SK-N-SH treated with all-trans-retinoic acid at 6 μM for 48 hours (cell line): ENCODE data around the gene SNAP91.
"Not testable (repeated sequence)": the region's sequence is repeated elsewhere in the genome, so short reads cannot be mapped to it uniquely, and the experiment has no call there.

Experiments used
- ATAC-seq: fragments of 200-7000 bp; cut with Tn5 transposase; 3 replicates; pipeline ENCODE4 v1.9.1; 2020; ENCODE audit warnings: mild to moderate bottlenecking, moderate library complexity
- ARNTL ChIP-seq: fragments of 450-650 bp; formaldehyde crosslinking; IDR thresholded peaks from 2 replicates; pipeline ENCODE4 v1.5.0; 2020; ENCODE audit warnings: low read depth, mild to moderate bottlenecking, moderate library complexity, borderline replicate concordance
- BACH2 ChIP-seq: fragments of 250-450 bp; sonication (Bioruptor Pico); IDR thresholded peaks from 2 replicates; pipeline ENCODE4 v1.9.0; 2021; ENCODE audit warnings: mild to moderate bottlenecking, borderline replicate concordance
- CREB5 ChIP-seq: fragments of 250-450 bp; sonication (Bioruptor Pico); IDR thresholded peaks from 2 replicates; pipeline ENCODE4 v1.5.1; 2020; ENCODE audit warnings: low read depth, mild to moderate bottlenecking, moderate library complexity
- CSRNP3 ChIP-seq: fragments of 250-450 bp; sonication (Bioruptor Pico); IDR thresholded peaks from 2 replicates; pipeline ENCODE4 v1.5.1; 2021; ENCODE audit warnings: mild to moderate bottlenecking, moderate library complexity
- ESRRG ChIP-seq: fragments of 250-450 bp; sonication (Bioruptor Pico); IDR thresholded peaks from 2 replicates; pipeline ENCODE4 v1.6.1; 2021; ENCODE audit warnings: mild to moderate bottlenecking
- GLIS3 ChIP-seq: fragments of 250-450 bp; sonication (Bioruptor Pico); IDR thresholded peaks from 2 replicates; pipeline ENCODE4 v1.5.0; 2020; ENCODE audit warnings: mild to moderate bottlenecking, moderate library complexity
- ISL1 ChIP-seq: fragments of 250-450 bp; sonication (Bioruptor Pico); IDR thresholded peaks from 2 replicates; pipeline ENCODE4 v2.1.2; 2022; ENCODE audit warnings: mild to moderate bottlenecking, moderate library complexity
- OSR1 ChIP-seq: fragments of 250-450 bp; sonication (Bioruptor Pico); IDR thresholded peaks from 2 replicates; pipeline ENCODE4 v1.8.0; 2022; ENCODE audit warnings: moderate library complexity, mild to moderate bottlenecking, inconsistent platforms
- PATZ1 ChIP-seq: fragments of 250-450 bp; sonication (Bioruptor Pico); IDR thresholded peaks from 2 replicates; pipeline ENCODE4 v1.8.0; 2020; ENCODE audit warnings: mild to moderate bottlenecking, moderate library complexity, borderline replicate concordance
- RARB ChIP-seq: fragments of 250-450 bp; sonication (Bioruptor Pico); IDR thresholded peaks from 2 replicates; pipeline ENCODE4 v1.8.0; 2021; ENCODE audit warnings: mild to moderate bottlenecking, moderate library complexity
- SNAI2 ChIP-seq: fragments of 250-450 bp; sonication (Bioruptor Pico); IDR thresholded peaks from 2 replicates; pipeline ENCODE4 v1.5.0; 2020; ENCODE audit warnings: mild to moderate bottlenecking, moderate library complexity
- TCF4 ChIP-seq: fragments of 250-450 bp; sonication (Bioruptor Pico); IDR thresholded peaks from 2 replicates; pipeline ENCODE4 v1.8.0; 2021; ENCODE audit warnings: mild to moderate bottlenecking, moderate library complexity, borderline replicate concordance
- TSHZ2 ChIP-seq: fragments of 250-450 bp; sonication (Bioruptor Pico); IDR thresholded peaks from 2 replicates; pipeline ENCODE4 v1.5.0; 2020; ENCODE audit warnings: mild to moderate bottlenecking, moderate library complexity
- ZC3H10 ChIP-seq: fragments of 250-450 bp; sonication (Bioruptor Pico); IDR thresholded peaks from 2 replicates; pipeline ENCODE4 v1.5.1; 2021; ENCODE audit warnings: mild to moderate bottlenecking, moderate library complexity
- ZFP3 ChIP-seq: fragments of 250-450 bp; sonication (Bioruptor Pico); IDR thresholded peaks from 2 replicates; pipeline ENCODE4 v1.5.0; 2020; ENCODE audit warnings: mild to moderate bottlenecking, moderate library complexity
- ZFP30 ChIP-seq: fragments of 450-650 bp; formaldehyde crosslinking; IDR thresholded peaks from 2 replicates; pipeline ENCODE4 v1.5.0; 2022; ENCODE audit warnings: mild to moderate bottlenecking, moderate library complexity
- ZNF8 ChIP-seq: fragments of 450-650 bp; formaldehyde crosslinking; IDR thresholded peaks from 2 replicates; pipeline ENCODE4 v1.5.0; 2020; ENCODE audit warnings: mild to moderate bottlenecking, moderate library complexity

The SNAP91 gene

DNA sequence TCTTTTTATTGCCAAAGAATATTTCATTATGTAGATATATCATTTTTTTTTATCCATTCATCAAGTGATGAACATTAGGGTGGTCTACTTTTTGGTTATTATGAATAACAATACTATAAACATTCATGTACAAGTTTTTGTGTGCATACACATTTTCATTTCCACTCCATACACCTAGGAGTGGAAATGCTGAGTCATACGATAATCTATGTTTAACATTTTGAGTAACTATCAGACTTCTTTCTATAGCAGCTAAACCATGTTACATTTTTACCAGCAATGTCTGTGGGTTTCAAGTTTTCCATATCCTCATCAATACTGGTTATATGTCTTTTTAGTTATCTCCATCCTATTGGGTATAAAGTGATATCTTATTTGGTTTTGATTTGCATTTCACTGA is 130.8 kb downstream of the SNAP91 start (continued):
- no peak for TF ChIP-seq TSHZ2 (CRISPR knock-in tag)
- TF ChIP-seq ZFP3 (CRISPR knock-in tag) = no peak
- TF ChIP-seq GLIS3 (CRISPR knock-in tag) = no peak
- no peak for TF ChIP-seq ZNF8 (CRISPR knock-in tag)
- no peak for TF ChIP-seq ARNTL
- no peak for TF ChIP-seq OSR1
- no peak for TF ChIP-seq CSRNP3 (CRISPR knock-in tag)

- no peak for ATAC-seq
- TF ChIP-seq ZFP30 (CRISPR knock-in tag) = no peak
- TF ChIP-seq SNAI2 (CRISPR knock-in tag) = no peak
These were observed 134.1 kb downstream of the SNAP91 start for GRCh38 chr6:83574783-83575182.

- not testable (repeated sequence) for ATAC-seq
These were observed 137.2 kb downstream of the SNAP91 start for GRCh38 chr6:83571663-83572185.

DNA sequence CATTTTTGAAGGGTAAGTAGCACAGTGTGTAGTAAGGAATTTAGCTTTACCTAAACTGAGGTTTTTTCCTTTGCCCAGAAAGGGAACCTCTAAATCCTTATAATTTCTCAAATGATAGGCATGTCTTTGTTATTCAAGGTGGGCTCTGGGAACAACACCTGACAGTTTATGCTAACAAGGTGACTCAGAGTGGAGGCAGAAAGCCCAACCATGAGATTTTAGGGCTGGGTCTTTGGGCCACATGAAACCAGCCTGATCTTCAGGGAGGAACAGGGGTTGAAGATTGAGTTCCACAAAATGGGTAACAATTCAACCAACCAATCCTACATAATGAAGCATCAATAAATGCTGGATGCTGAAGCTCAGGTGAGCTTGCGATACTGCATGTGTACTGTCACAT is 149.9 kb downstream of the SNAP91 start:
- TF ChIP-seq OSR1 (no peak), BACH2 (CRISPR knock-in tag) (no peak), TCF4 (CRISPR knock-in tag) (no peak), ZC3H10 (CRISPR knock-in tag) (no peak), GLIS3 (CRISPR knock-in tag) (no peak), CREB5 (CRISPR knock-in tag) (no peak), CSRNP3 (CRISPR knock-in tag) (no peak), ZFP30 (CRISPR knock-in tag) (no peak), ISL1 (CRISPR knock-in tag) (no peak), ARNTL (no peak), ZNF8 (CRISPR knock-in tag) (no peak)
- no peak for ATAC-seq

DNA sequence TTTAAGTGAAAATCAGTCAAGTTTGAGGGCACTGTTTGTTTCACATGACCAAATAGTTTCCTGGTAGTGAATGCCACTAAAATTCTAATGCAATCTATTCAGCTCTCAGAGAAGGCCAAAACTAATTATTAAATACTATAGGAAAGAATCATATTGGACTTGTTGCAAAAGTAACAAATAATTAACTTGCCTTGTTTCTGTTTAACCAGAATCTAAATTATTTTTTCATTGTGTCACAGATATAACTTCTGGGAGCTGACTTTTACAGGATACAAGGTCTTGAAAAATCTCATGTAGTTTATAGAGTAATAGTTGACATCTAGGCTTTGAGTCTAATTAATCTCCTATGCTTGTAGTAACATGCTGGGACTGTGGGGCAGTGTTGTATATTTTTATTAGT is 152.0 kb downstream of the SNAP91 start:
- TF ChIP-seq RARB = no peak
- no peak for TF ChIP-seq ZFP3 (CRISPR knock-in tag)
- no peak for TF ChIP-seq TCF4 (CRISPR knock-in tag)
- TF ChIP-seq PATZ1 = no peak
- no peak for TF ChIP-seq GLIS3 (CRISPR knock-in tag)
- no peak for TF ChIP-seq ESRRG (CRISPR knock-in tag)
- TF ChIP-seq, all 23 proteins: peak for 0
- ATAC-seq = no peak

GRCh38 chr6:83551748-83552147 is 157.2 kb downstream of the SNAP91 start:
- not testable (repeated sequence) for ATAC-seq

GRCh38 chr6:83550482-83550881 is 158.4 kb downstream of the SNAP91 start:
- ATAC-seq = not testable (repeated sequence)
